HCT116 (cell line): Measurements from ENCODE around the gene GJB2. TPM values are rescaled to one million over a fixed set of nuclear protein-coding genes. Genes with fewer than 3 reads are reported as not detected.

Experiments used
- ATAC-seq: fragments of 200-7000 bp; cut with Tn5 transposase; 2 replicates; pipeline ENCODE4 v1.9.1; 2020; ENCODE audit warnings: mild to moderate bottlenecking, moderate library complexity
- BruUV-seq: library from RNA; stranded (reverse); fragments of 400-500 nt; replicated peaks from 2 replicates; lab custom pipeline; 2021; lab: Mats Ljungman, UMichigan
- CTCF ChIA-PET: fragments of 300-600 bp; sonication (Branson Sonifier 250); formaldehyde crosslinking; loops from one replicate; lab custom pipeline; 2021; ENCODE audit warnings: antibody characterized with exemption; lab: Charles Lee
- POLR2A ChIA-PET: fragments of 300-600, 350-600 bp; sonication (Branson Sonifier 250); formaldehyde crosslinking; loops from one replicate; lab custom pipeline; 2021; ENCODE audit warnings: antibody characterized with exemption; lab: Charles Lee
- RAD21 ChIA-PET, 2 experiments: fragments of 300-600 bp; sonication (Branson Sonifier 250); formaldehyde crosslinking; loops; one replicate each; lab custom pipeline; 2023; ENCODE audit warnings: low total read pairs in 2 of 2; ENCODE audit not compliant: uncharacterized antibody in 2 of 2, unreplicated experiment in 2 of 2, low non-redundant PET in 1 of 2; lab: Charles Lee
- DNase-seq: peaks from one replicate; pipeline ENCODE4 v3.0.0-alpha.2; 2010; ENCODE audit warnings: low read depth, low spot score
- H2AFZ ChIP-seq: fragments of 200-600 bp; shearing (Covaris generic), sonication (generic); 2 replicates; pipeline ENCODE4 v1.6.1; 2017; ENCODE audit warnings: low read depth, mixed run types, mixed read lengths, antibody characterized with exemption, low read length; ENCODE audit not compliant: poor library complexity, severe bottlenecking
- H3K27ac ChIP-seq: 2 replicates; pipeline ENCODE4 v1.5.1; 2012; ENCODE audit warnings: low read depth, low read length
- H3K27me3 ChIP-seq: fragments of 200-600 bp; sonication (generic); 2 replicates; pipeline ENCODE4 v1.6.1; 2016; ENCODE audit warnings: mixed run types, low read length, mixed read lengths; ENCODE audit not compliant: insufficient read depth
- H3K36me3 ChIP-seq, 2 experiments: fragments of 200-500 bp in 1 of 2; fragments of 200-600 bp in 1 of 2; sonication (Bioruptor generic) in 1 of 2; sonication (generic) in 1 of 2; 2 replicates each; pipeline versions ENCODE4 v1.5.1 to v1.6.1; 2014 to 2016; ENCODE audit warnings: low read length in 2 of 2, inconsistent platforms in 1 of 2, mixed read lengths in 1 of 2, mixed run types in 1 of 2; ENCODE audit not compliant: insufficient read depth in 2 of 2, control insufficient read depth in 1 of 2
- H3K4me1 ChIP-seq, 2 experiments: fragments of 200-600 bp in 1 of 2; sonication (generic) in 1 of 2; 2 replicates each; pipeline versions ENCODE4 v1.5.1 to v1.6.1; 2012 to 2017; ENCODE audit warnings: low read length in 2 of 2, inconsistent platforms in 1 of 2, mild to moderate bottlenecking in 1 of 2, mixed read lengths in 1 of 2, mixed run types in 1 of 2, moderate library complexity in 1 of 2; ENCODE audit not compliant: insufficient read depth in 2 of 2, control insufficient read depth in 1 of 2
- H3K4me2 ChIP-seq: fragments of 200-600 bp; sonication (generic); 2 replicates; pipeline ENCODE4 v1.6.1; 2017; ENCODE audit warnings: mixed run types, low read length, mixed read lengths
- H3K4me3 ChIP-seq, 2 experiments: fragments of 200-600 bp in 1 of 2; sonication (generic) in 1 of 2; replicated peaks in 1 of 2; 2 replicates each; pipeline ENCODE4 v1.5.1; 2011 to 2016; ENCODE audit warnings: low read length in 2 of 2, control low read depth in 1 of 2, low read depth in 1 of 2, mild to moderate bottlenecking in 1 of 2, mixed read lengths in 1 of 2, mixed run types in 1 of 2
- H3K79me2 ChIP-seq: fragments of 200-600 bp; sonication (generic); 2 replicates; pipeline ENCODE4 v1.6.1; 2017; ENCODE audit warnings: mild to moderate bottlenecking, mixed run types, low read length, moderate library complexity, mixed read lengths; ENCODE audit not compliant: insufficient read depth
- H3K9ac ChIP-seq: fragments of 200-600 bp; sonication (generic); 2 replicates; pipeline ENCODE4 v1.6.1; 2016; ENCODE audit warnings: low read length, mixed read lengths
- H3K9me2 ChIP-seq: fragments of 200-600 bp; sonication (generic), shearing (Covaris generic); 2 replicates; pipeline ENCODE4 v1.6.1; 2017; ENCODE audit warnings: mixed run types, mild to moderate bottlenecking, moderate library complexity; ENCODE audit not compliant: insufficient read depth
- H3K9me3 ChIP-seq, 2 experiments: fragments of 200-500 bp in 1 of 2; fragments of 200-600 bp in 1 of 2; sonication (Bioruptor generic) in 1 of 2; sonication (generic) in 1 of 2; 2 replicates each; pipeline ENCODE4 v1.6.1; 2014 to 2017; ENCODE audit warnings: low read length in 2 of 2, mixed read lengths in 2 of 2, inconsistent platforms in 1 of 2, low read depth in 1 of 2, mild to moderate bottlenecking in 1 of 2, mixed run types in 1 of 2, moderate library complexity in 1 of 2; ENCODE audit not compliant: control insufficient read depth in 1 of 2, insufficient read depth in 1 of 2
- H4K20me1 ChIP-seq: fragments of 200-600 bp; sonication (generic), shearing (Covaris generic); 2 replicates; pipeline ENCODE4 v1.6.1; 2017; ENCODE audit warnings: mixed run types, mild to moderate bottlenecking, moderate library complexity; ENCODE audit not compliant: insufficient read depth
- EZH2 ChIP-seq: fragments of 200-600 bp; sonication (generic); IDR thresholded peaks from 2 replicates; pipeline ENCODE4 v1.6.1; 2017; ENCODE audit warnings: antibody characterized with exemption, mixed run types
- FOSL1 ChIP-seq: IDR thresholded peaks from 2 replicates; pipeline ENCODE4 v1.6.1; 2012; ENCODE audit warnings: low read depth
- JUND ChIP-seq: IDR thresholded peaks from 2 replicates; pipeline ENCODE4 v1.6.1; 2012
- POLR2AphosphoS5 ChIP-seq: IDR thresholded peaks from 2 replicates; pipeline ENCODE4 v1.6.1; 2011; ENCODE audit warnings: mild to moderate bottlenecking, low read depth, low read length, moderate library complexity
- SP1 ChIP-seq: IDR thresholded peaks from 2 replicates; pipeline ENCODE4 v1.6.1; 2012; ENCODE audit warnings: low read depth
- SRF ChIP-seq: IDR thresholded peaks from 2 replicates; pipeline ENCODE4 v1.6.1; 2012; ENCODE audit warnings: low read depth
- ZNF274 ChIP-seq: fragments of 200-500 bp; sonication (Bioruptor generic); IDR thresholded peaks from 2 replicates; pipeline ENCODE4 v1.6.1; 2014; ENCODE audit warnings: mild to moderate bottlenecking, low read depth, low read length, inconsistent platforms
- intact Hi-C: fragments of 100-400 bp; cut with micrococcal nuclease; formaldehyde crosslinking; loops from 2 replicates; pipeline ENCODE4 v1.10.0; 2022
- total RNA-seq: library from RNA; stranded (reverse); gene quantifications from one replicate; pipeline ENCODE4 v1.2.1, GENCODE V29; 2021; ENCODE audit not compliant: unreplicated experiment
- TF ChIP-seq, protein P1 (sequence below), 3 experiments: fragments of 200-600 bp in 1 of 3; sonication (generic) in 1 of 3; IDR thresholded peaks in 2 of 3; conservative IDR thresholded peaks in 1 of 3; 2 replicates each; pipeline ENCODE4 v1.5.1; 2012 to 2017; ENCODE audit warnings: low read depth in 2 of 3, low read length in 2 of 3, antibody characterized with exemption in 1 of 3, borderline replicate concordance in 1 of 3, control low read depth in 1 of 3, mild to moderate bottlenecking in 1 of 3, mixed read lengths in 1 of 3, mixed run types in 1 of 3, moderate library complexity in 1 of 3; ENCODE audit not compliant: insufficient read depth in 1 of 3

GJB2 gene
- total RNA-seq, 1 experiment from 2014 or later = 44.7 TPM

DNA sequence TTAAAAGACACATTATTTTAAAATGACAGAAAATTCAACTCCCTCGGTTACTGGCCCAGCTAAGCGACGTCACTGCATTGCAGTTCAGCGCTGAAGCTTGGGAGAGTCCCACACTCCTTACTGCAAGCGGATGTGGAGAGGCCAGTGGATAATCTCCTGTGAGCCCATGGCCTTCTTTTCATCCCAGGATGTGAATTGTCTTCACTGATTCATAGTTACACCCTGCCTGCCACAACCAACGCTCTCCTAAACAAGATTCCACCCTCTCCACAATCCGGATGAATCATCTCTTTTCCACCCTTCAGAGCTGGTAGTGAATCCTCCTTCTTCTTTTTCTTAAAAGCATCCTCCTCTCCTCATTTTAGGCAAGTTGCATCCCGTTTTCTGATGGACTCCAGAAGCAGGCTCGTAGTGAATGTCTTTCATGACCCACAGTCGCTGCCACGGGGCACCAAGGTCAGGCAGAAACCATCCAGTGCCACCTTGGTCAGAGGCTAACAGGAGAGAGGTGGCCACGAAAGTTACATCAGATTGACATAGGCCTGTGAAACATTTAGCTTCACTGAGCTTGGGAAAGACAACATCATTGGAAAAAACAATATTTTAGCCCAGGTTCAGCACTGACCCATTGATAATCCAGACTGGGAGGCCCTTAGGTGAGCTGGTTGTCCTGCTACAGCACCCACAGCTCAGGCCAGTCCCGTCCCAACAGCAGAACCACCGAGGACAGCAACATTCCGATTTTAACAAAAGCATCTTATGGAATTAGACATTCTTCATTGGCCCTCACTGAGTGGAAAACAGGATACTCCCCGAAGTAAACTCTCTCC, 2.0 kb downstream of the GJB2 start:
- no peak for TF ChIP-seq ZNF274
- no peak for TF ChIP-seq POLR2AphosphoS5
- TF ChIP-seq SP1 = 0 out of 2 replicates have a peak, but pooled peaks have one; percentile 10
- TF ChIP-seq, protein P1, sequence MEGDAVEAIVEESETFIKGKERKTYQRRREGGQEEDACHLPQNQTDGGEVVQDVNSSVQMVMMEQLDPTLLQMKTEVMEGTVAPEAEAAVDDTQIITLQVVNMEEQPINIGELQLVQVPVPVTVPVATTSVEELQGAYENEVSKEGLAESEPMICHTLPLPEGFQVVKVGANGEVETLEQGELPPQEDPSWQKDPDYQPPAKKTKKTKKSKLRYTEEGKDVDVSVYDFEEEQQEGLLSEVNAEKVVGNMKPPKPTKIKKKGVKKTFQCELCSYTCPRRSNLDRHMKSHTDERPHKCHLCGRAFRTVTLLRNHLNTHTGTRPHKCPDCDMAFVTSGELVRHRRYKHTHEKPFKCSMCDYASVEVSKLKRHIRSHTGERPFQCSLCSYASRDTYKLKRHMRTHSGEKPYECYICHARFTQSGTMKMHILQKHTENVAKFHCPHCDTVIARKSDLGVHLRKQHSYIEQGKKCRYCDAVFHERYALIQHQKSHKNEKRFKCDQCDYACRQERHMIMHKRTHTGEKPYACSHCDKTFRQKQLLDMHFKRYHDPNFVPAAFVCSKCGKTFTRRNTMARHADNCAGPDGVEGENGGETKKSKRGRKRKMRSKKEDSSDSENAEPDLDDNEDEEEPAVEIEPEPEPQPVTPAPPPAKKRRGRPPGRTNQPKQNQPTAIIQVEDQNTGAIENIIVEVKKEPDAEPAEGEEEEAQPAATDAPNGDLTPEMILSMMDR (IDR thresholded peaks at IDR 0.05 in 2 of 3, conservative IDR thresholded peaks at IDR 0.05 in 1 of 3; ENCODE audit: borderline replicate concordance in 1 of 3, insufficient read depth in 1 of 3, low read depth in 2 of 3, low read length in 2 of 3) = no peak
- TF ChIP-seq EZH2 = no peak
- peak; percentile 49 for TF ChIP-seq JUND
- no peak for TF ChIP-seq SRF
- TF ChIP-seq FOSL1 = no peak
- TF ChIP-seq, all 23 proteins: peak for 2
- no peak for DNase-seq
- H3K27ac ChIP-seq = no peak overlapping the region; the same call in 1 of the 2 replicates
- peak overlapping the region; percentile 100 for H3K4me2 ChIP-seq
- H3K4me1 ChIP-seq = peaks cover 19 to 29% of the 10 kb centered on the region in 2 experiments
- H2AFZ ChIP-seq = no peak overlapping the region
- ChIA-PET POLR2A (interaction anchor here (1.3 kb wide), 1 partner anchor 8 kb away, joined by 3 read pairs; no protein-coding TSS in a partner anchor), RAD21 (interaction anchor here in 1 of 2 experiments (0.8 kb wide), 1 partner anchor 230 kb away, joined by 5 read pairs; no protein-coding TSS in a partner anchor), CTCF (interaction anchor here (1.1 to 1.5 kb wide), 4 partner anchors 8 to 734 kb away, joined by 3 to 5 read pairs (median 4); no protein-coding TSS in a partner anchor)
- ATAC-seq = no peak
- TSS peak; percentile 34 for BruUV-seq
- H3K9me3 ChIP-seq = no peaks in the 10 kb centered on the region
- H3K27me3 ChIP-seq = peaks cover 9% of the 10 kb centered on the region; the same call in 1 of the 2 replicates
- H3K4me3 ChIP-seq = peak overlapping the region; percentile 65 to 77
- H3K79me2 ChIP-seq = peaks cover 31% of the 10 kb centered on the region; the same call in 1 of the 2 replicates
- H3K9ac ChIP-seq = peak overlapping the region; percentile 74
- intact Hi-C loops = loop anchor here (10.0 kb wide), 3 partner anchors 234 to 1284 kb away; partner anchors contain the start of gene IL17D
- H3K36me3 ChIP-seq = peaks cover 12 to 13% of the 10 kb centered on the region in 2 experiments; a peak in 2 of 4 replicates
- no peaks in the 10 kb centered on the region for H3K9me2 ChIP-seq
- H4K20me1 ChIP-seq = no peaks in the 10 kb centered on the region
